Endodermal cell (in vitro differentiated cells): ENCODE measurements around the gene EPHB1. TPM values are rescaled to one million over a fixed set of nuclear protein-coding genes. Genes with fewer than 3 reads are reported as not detected.

ENCODE experiments used
- DNase-seq: peaks from one replicate; pipeline ENCODE4 v3.0.0-alpha.2; 2017
- H3K27ac ChIP-seq: 2 replicates; pipeline ENCODE4 v1.5.1; 2013; ENCODE audit warnings: mild to moderate bottlenecking, low read depth, low read length, moderate library complexity
- H3K27me3 ChIP-seq: 2 replicates; pipeline ENCODE4 v1.6.1; 2013; ENCODE audit warnings: mild to moderate bottlenecking, low read length, moderate library complexity; ENCODE audit not compliant: insufficient read depth, control insufficient read depth, poor library complexity, severe bottlenecking
- H3K36me3 ChIP-seq: 2 replicates; pipeline ENCODE4 v1.7.0; 2013; ENCODE audit warnings: mild to moderate bottlenecking, low read length, moderate library complexity; ENCODE audit not compliant: control insufficient read depth, insufficient read depth
- H3K4me1 ChIP-seq: one replicate; pipeline ENCODE4 v1.7.0; 2013; ENCODE audit warnings: low read length; ENCODE audit not compliant: control insufficient read depth, insufficient read depth
- H3K4me3 ChIP-seq: 2 replicates; pipeline ENCODE4 v1.5.1; 2013; ENCODE audit warnings: mild to moderate bottlenecking, low read length, moderate library complexity
- H3K9ac ChIP-seq: 2 replicates; pipeline ENCODE4 v1.6.1; 2013; ENCODE audit warnings: mild to moderate bottlenecking, low read length, moderate library complexity; ENCODE audit not compliant: poor library complexity, severe bottlenecking; ENCODE audit errors: extremely low read depth
- H3K9me3 ChIP-seq: 2 replicates; pipeline ENCODE4 v1.6.1; 2013; ENCODE audit warnings: mild to moderate bottlenecking, low read length, moderate library complexity; ENCODE audit not compliant: control insufficient read depth
- H3K27ac Mint-ChIP-seq: 2 replicates; pipeline ENCODE4 v1.8.0; 2020; ENCODE audit warnings: mixed read lengths
- H3K27me3 Mint-ChIP-seq: 2 replicates; pipeline ENCODE4 v1.8.0; 2021; ENCODE audit warnings: mild to moderate bottlenecking, mixed read lengths; ENCODE audit not compliant: insufficient read depth
- H3K36me3 Mint-ChIP-seq: 2 replicates; pipeline ENCODE4 v1.8.0; 2020; ENCODE audit warnings: low read depth, mixed read lengths
- H3K4me1 Mint-ChIP-seq: 2 replicates; pipeline ENCODE4 v1.8.0; 2020; ENCODE audit warnings: mixed read lengths
- H3K4me3 Mint-ChIP-seq: 2 replicates; pipeline ENCODE4 v1.8.0; 2020; ENCODE audit warnings: mild to moderate bottlenecking, moderate library complexity, mixed read lengths
- H3K9me3 Mint-ChIP-seq: 2 replicates; pipeline ENCODE4 v1.8.0; 2020; ENCODE audit warnings: mild to moderate bottlenecking, mixed read lengths
- CTCF ChIP-seq: fragments of 200-600 bp; sonication (generic); conservative IDR thresholded peaks from 2 replicates; pipeline ENCODE4 v1.5.0; 2021; ENCODE audit warnings: antibody characterized with exemption, mild to moderate bottlenecking
- WGBS, 2 experiments: methylation state at CpG; one replicate each; pipeline versions ENCODE4 v1.1.5 to v1.1.7; 2013; ENCODE audit warnings: missing lambda C conversion rate in 2 of 2, mixed read lengths in 1 of 2; ENCODE audit not compliant: insufficient coverage in 1 of 2, insufficient read length in 1 of 2; 5-methylcytosine and 5-hydroxymethylcytosine counted together
- total RNA-seq, 2 donors: library from RNA; stranded (reverse); fragmentation: NEBNext Ultra II Directional in 1 of 2; extraction: Animal tissue kit (Norgen Biotek cat#: 25700) in 1 of 2; gene quantifications; 2 replicates in 1 of 2; 3 replicates in 1 of 2; pipeline ENCODE4 v1.2.1, GENCODE V29; 2021

The EPHB1 gene
- total RNA-seq, 2 donors from 2014 or later: 2.9 to 3.6 TPM

GRCh38 chr3:135168822-135169221 lies 373.8 kb downstream of the EPHB1 start:
- no peaks in the 10 kb centered on the region for H3K9me3 ChIP-seq
- no peak for TF ChIP-seq CTCF
- peaks cover 20% of the 10 kb centered on the region for H3K4me1 ChIP-seq
- H3K9me3 Mint-ChIP-seq: no peaks in the 10 kb centered on the region
- H3K27ac ChIP-seq: no peak overlapping the region
- peaks cover 52% of the 10 kb centered on the region for H3K4me1 Mint-ChIP-seq
- 93 to 97% methylated on average over 3 to 4 of the region's 4 CpGs for WGBS, 2 experiments
- H3K36me3 ChIP-seq: no peaks in the 10 kb centered on the region
- no peak for DNase-seq
- no peaks in the 10 kb centered on the region for H3K36me3 Mint-ChIP-seq
- H3K4me3 ChIP-seq: no peak overlapping the region
- H3K4me3 Mint-ChIP-seq: no peak overlapping the region
- no peak overlapping the region for H3K27ac Mint-ChIP-seq
- H3K27me3 Mint-ChIP-seq: peaks cover 84% of the 10 kb centered on the region
- no peak overlapping the region for H3K9ac ChIP-seq
- H3K27me3 ChIP-seq: peaks cover 74% of the 10 kb centered on the region

GRCh38 chr3:135169651-135170050 lies 374.6 kb downstream of the EPHB1 start:
- H3K27me3 Mint-ChIP-seq: peaks cover 84% of the 10 kb centered on the region
- H3K4me3 ChIP-seq: no peak overlapping the region
- H3K36me3 ChIP-seq: no peaks in the 10 kb centered on the region
- H3K4me1 Mint-ChIP-seq: peaks cover 52% of the 10 kb centered on the region
- DNase-seq: no peak
- no peaks in the 10 kb centered on the region for H3K36me3 Mint-ChIP-seq
- no peak overlapping the region for H3K9ac ChIP-seq
- TF ChIP-seq CTCF: no peak
- no peaks in the 10 kb centered on the region for H3K9me3 ChIP-seq
- H3K27ac ChIP-seq: no peak overlapping the region
- WGBS, 2 experiments: 81 to 94% methylated on average over 2 of the region's 2 CpGs
- no peak overlapping the region for H3K27ac Mint-ChIP-seq
- H3K4me3 Mint-ChIP-seq: no peak overlapping the region
- peaks cover 74% of the 10 kb centered on the region for H3K27me3 ChIP-seq
- H3K4me1 ChIP-seq: peaks cover 20% of the 10 kb centered on the region
- H3K9me3 Mint-ChIP-seq: no peaks in the 10 kb centered on the region

- Mint-ChIP-seq H3K9me3 (no peaks in the 10 kb centered on the region), H3K36me3 (no peaks in the 10 kb centered on the region), H3K27ac (no peak overlapping the region), H3K27me3 (peaks cover 80% of the 10 kb centered on the region), H3K4me1 (peaks cover 49% of the 10 kb centered on the region), H3K4me3 (no peak overlapping the region)
- Histone ChIP-seq H3K9ac (no peak overlapping the region), H3K36me3 (no peaks in the 10 kb centered on the region), H3K27me3 (peaks cover 71% of the 10 kb centered on the region), H3K27ac (no peak overlapping the region), H3K4me3 (no peak overlapping the region), H3K4me1 (peaks cover 20% of the 10 kb centered on the region), H3K9me3 (no peaks in the 10 kb centered on the region)
- 53 to 80% methylated on average over 1 of the region's 1 CpG for WGBS, 2 experiments
- no peak for DNase-seq
- TF ChIP-seq CTCF: no peak
Measured at GRCh38 chr3:135170732-135171131, 375.7 kb downstream of the EPHB1 start.
